ENCODE results near the gene SFXN3.
A peak's percentile ranks its signal among the peaks of the same experiment; 100 is the strongest.

Gene SFXN3

DNA sequence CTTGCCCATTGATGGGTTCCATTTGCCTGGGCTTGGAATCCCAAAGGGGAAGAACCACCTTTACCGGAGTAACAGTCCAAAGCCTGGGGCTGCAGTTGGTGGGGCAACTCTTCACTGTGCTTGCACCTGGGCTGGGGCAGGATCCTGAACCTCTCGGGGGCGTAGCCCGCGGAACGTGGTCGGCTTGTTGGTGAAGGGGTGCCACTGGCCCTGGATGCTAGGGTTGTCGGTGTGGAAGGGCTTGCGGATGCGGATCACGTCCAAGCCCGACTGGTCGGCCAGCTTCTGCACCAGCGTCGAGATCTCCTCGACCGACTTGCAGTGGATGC lies 44.4 kb upstream of the SFXN3 start:
- DNase-seq (ENCODE audit: extremely low read depth, low read depth) = no peak
- TF ChIP-seq, protein P1, sequence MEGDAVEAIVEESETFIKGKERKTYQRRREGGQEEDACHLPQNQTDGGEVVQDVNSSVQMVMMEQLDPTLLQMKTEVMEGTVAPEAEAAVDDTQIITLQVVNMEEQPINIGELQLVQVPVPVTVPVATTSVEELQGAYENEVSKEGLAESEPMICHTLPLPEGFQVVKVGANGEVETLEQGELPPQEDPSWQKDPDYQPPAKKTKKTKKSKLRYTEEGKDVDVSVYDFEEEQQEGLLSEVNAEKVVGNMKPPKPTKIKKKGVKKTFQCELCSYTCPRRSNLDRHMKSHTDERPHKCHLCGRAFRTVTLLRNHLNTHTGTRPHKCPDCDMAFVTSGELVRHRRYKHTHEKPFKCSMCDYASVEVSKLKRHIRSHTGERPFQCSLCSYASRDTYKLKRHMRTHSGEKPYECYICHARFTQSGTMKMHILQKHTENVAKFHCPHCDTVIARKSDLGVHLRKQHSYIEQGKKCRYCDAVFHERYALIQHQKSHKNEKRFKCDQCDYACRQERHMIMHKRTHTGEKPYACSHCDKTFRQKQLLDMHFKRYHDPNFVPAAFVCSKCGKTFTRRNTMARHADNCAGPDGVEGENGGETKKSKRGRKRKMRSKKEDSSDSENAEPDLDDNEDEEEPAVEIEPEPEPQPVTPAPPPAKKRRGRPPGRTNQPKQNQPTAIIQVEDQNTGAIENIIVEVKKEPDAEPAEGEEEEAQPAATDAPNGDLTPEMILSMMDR (IDR thresholded peaks at IDR 0.05; ENCODE audit: low read depth, low read length) = no peak

DNA sequence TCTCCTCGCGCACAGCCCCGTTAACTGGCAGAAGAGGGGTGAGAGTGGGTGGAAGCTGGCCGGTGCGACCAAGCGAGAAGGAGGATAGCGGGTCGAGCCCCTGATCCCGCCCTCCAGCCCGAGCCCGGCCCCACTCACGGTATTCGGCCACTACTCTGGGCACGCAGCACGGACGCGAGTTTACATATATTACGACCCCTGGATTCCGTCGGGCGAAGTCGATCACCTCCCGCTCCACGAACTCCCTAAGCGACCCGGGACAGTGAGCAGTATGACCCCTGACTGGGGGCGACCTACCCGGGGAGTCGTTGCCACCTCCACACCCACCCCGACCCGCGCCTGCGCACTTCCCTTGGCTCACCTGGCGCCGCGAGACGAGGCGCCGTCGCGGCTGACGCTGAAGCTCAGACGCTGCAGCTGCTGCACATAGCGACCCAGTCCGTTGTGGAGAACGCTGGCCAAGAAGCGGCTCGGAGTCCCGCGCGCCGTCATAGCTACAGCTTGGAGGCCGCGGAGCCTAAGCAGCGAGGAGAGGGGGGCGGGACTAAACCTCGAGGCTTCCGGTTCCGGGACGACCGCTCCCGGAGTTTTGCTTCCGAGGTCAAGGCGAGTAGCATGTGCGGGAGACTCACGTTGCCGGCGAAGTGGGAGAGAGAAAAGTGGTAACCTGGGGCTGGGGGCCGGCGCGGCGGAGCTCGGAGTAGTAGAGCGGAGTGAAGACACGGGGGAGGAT lies 43.9 kb upstream of the SFXN3 start, which contains the start of the genes MRPL43 and TWNK:
MRPL43 (minus strand) TSS at position 546 of the 733 bp plus-strand sequence; CDS start at position 492, 54 bp downstream.
TWNK (plus strand) TSS at position 592 of the 733 bp plus-strand sequence. CDS start 668 bp downstream, outside the sequence.
- DNase-seq (ENCODE audit: extremely low read depth, low read depth) = no peak
- TF ChIP-seq, protein P1 (IDR thresholded peaks at IDR 0.05; ENCODE audit: low read depth, low read length) = no peak

DNA sequence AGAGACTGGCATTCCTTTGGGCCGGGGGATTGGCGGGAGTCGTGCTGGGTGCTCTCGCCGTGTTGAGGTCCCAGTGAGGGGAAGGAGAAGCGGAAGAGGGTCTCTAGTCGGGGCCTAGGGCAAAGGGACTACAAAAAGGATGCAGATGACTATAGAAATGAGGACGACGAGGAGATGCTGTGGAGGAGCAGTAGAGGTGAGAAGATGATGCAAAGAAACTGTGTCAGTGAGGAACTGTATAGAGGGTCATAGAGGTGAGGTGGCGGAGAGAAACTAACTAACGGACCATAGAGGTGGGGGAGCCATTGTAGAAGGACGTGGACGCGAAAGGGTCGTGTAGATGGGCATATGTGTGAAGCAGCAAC lies 43.4 kb upstream of the SFXN3 start:
- TF ChIP-seq, protein P1 (IDR thresholded peaks at IDR 0.05; ENCODE audit: low read depth, low read length) = no peak
- DNase-seq (ENCODE audit: extremely low read depth, low read depth) = no peak

DNA sequence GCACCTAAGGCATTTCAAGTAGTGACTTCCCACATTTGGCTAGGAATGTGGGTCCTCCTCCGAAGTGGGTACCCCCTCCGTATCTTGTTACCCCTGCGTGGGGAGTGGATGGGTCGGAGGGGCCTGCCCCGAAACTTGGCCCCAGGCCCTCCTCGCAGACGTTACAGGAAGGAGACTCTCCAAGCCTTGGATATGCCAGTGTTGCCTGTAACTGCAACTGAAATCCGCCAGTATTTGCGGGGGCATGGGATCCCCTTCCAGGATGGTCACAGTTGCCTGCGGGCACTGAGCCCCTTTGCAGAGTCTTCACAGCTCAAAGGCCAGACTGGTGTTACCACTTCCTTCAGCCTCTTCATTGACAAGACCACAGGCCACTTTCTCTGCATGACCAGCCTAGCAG lies 42.9 kb upstream of the SFXN3 start:
- no peak for DNase-seq (ENCODE audit: extremely low read depth, low read depth)
- TF ChIP-seq, protein P1 (IDR thresholded peaks at IDR 0.05; ENCODE audit: low read depth, low read length) = no peak

DNA sequence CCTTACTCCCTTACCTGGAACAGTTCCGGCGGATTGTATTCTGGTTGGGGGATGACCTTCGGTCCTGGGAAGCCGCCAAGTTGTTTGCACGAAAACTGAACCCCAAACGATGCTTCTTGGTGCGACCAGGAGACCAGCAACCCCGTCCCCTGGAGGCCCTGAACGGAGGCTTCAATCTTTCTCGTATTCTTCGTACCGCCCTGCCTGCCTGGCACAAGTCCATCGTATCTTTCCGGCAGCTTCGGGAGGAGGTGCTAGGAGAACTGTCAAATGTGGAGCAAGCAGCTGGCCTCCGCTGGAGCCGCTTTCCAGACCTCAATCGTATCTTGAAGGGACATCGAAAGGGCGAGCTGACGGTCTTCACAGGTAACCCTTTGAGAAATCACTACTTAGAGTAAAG lies 41.9 kb upstream of the SFXN3 start:
- TF ChIP-seq, protein P1 (IDR thresholded peaks at IDR 0.05; ENCODE audit: low read depth, low read length) = no peak
- no peak for DNase-seq (ENCODE audit: extremely low read depth, low read depth)

DNA sequence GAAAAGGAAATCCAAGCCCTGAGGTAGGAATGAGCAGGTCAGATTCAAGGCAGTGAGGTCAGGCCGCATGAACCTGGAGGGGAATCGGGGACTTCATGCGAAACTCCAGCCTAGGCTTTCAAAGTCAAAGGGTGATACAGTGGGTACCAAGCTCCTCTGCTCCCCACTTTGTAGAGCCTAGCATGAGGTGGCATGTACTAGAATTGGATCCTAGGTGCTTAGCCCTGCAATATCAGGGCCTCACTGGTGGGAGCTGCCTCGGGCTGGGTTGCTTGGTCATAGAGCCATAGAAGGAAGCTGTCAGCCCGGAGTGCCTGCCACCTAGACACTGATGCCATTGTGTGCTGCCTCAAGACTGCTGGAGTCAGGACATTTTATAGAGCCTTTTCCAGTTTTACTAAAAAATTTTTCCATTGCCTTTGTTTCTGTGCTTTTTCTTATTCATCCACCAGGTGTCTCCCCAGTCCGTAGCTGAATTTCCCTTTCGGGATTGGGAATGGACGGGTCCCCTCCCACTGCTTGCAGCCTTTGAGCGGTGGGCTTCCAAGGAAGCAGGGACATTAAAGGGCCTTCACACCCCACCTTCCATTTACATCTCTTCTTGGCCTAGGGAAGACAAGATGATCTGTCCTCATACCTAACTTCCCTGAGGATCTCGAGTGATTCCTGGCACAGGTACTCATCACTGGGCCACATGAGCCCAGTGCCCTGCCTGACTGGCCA lies 36.9 kb upstream of the SFXN3 start:
- TF ChIP-seq, protein P1 (IDR thresholded peaks at IDR 0.05; ENCODE audit: low read depth, low read length) = peak; percentile 73
- no peak for DNase-seq (ENCODE audit: extremely low read depth, low read depth)

DNA sequence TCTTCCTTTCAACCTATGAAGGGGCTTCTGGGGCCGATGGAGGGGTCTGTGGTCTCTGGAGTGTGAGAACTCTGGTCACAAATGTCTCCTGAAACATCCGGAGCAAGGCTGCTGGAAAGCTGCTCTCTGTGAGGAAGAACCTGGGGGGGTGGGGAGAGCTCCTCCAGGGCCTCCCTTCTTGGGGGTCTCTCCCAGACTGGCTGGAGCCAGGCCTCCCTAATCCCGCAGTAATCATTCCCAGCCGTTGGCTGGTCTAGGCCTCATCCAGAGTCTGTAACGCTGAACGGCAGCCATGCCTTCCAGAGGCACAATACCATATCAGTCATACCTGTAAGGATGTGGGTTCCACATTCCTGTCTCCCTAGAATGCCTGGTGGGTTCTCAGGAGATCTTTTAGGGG lies 35.9 kb upstream of the SFXN3 start:
- DNase-seq (ENCODE audit: extremely low read depth, low read depth) = no peak
- TF ChIP-seq, protein P1 (IDR thresholded peaks at IDR 0.05; ENCODE audit: low read depth, low read length) = no peak
